ENCODE measurements around the gene CD96. TPM values are rescaled to one million over a fixed set of nuclear protein-coding genes. Genes with fewer than 3 reads are reported as not detected.

The CD96 gene
- total RNA-seq, 1 donor from 2014 or later, result 0.57 TPM

GRCh38 chr3:111589303-111590142 is 47.5 kb downstream of the CD96 start:
- DNase-seq (ENCODE audit: low spot score), result no peak
- intact Hi-C loops (cut with DNase I), result no loop called here

- DNase-seq (ENCODE audit: low spot score), result no peak
- intact Hi-C loops (cut with DNase I), result no loop called here
Measured at GRCh38 chr3:111590143-111590491, 48.1 kb downstream of the CD96 start.

- no peak for DNase-seq (ENCODE audit: low spot score)
- intact Hi-C loops (cut with DNase I), result no loop called here
Measured at GRCh38 chr3:111591555-111591954, 49.6 kb downstream of the CD96 start.

- intact Hi-C loops (cut with DNase I), result no loop called here
- no peak for DNase-seq (ENCODE audit: low spot score)
Measured at GRCh38 chr3:111592143-111592542, 50.1 kb downstream of the CD96 start.

GRCh38 chr3:111592936-111593335 is 50.9 kb downstream of the CD96 start:
- no peak for DNase-seq (ENCODE audit: low spot score)
- intact Hi-C loops (cut with DNase I), result no loop called here

GRCh38 chr3:111593666-111594065 is 51.7 kb downstream of the CD96 start:
- DNase-seq (ENCODE audit: low spot score), result no peak
- intact Hi-C loops (cut with DNase I), result no loop called here

- DNase-seq (ENCODE audit: low spot score), result no peak
- intact Hi-C loops (cut with DNase I), result no loop called here
Measured at GRCh38 chr3:111594205-111594604, 52.2 kb downstream of the CD96 start.

- no peak for DNase-seq (ENCODE audit: low spot score)
- intact Hi-C loops (cut with DNase I), result no loop called here
Measured at GRCh38 chr3:111594781-111595180, 52.8 kb downstream of the CD96 start.

- no peak for DNase-seq (ENCODE audit: low spot score)
- intact Hi-C loops (cut with DNase I), result no loop called here
Measured at GRCh38 chr3:111595232-111595631, 53.2 kb downstream of the CD96 start, which contains the start of gene ZBED2. Gene ZBED2 (minus strand): TSS chr3:111595346. CDS start chr3:111594201, 1,145 bp downstream.

GRCh38 chr3:111596328-111596727 is 54.3 kb downstream of the CD96 start:
- intact Hi-C loops (cut with DNase I), result no loop called here

GRCh38 chr3:111598139-111598538 is 56.1 kb downstream of the CD96 start:
- intact Hi-C loops (cut with DNase I), result no loop called here
- DNase-seq (ENCODE audit: low spot score), result no peak

More at GRCh38 chr3:111596328-111596727, 54.3 kb downstream of the CD96 start:
- DNase-seq (ENCODE audit: low spot score), result no peak

GRCh38 chr3:111598552-111598951 is 56.6 kb downstream of the CD96 start:
- DNase-seq (ENCODE audit: low spot score), result no peak
- intact Hi-C loops (cut with DNase I), result no loop called here

GRCh38 chr3:111601810-111602209 is 59.8 kb downstream of the CD96 start:
- intact Hi-C loops (cut with DNase I), result no loop called here
- no peak for DNase-seq (ENCODE audit: low spot score)

GRCh38 chr3:111603679-111604078 is 61.7 kb downstream of the CD96 start:
- intact Hi-C loops (cut with DNase I), result no loop called here
- no peak for DNase-seq (ENCODE audit: low spot score)

GRCh38 chr3:111604119-111604518 is 62.1 kb downstream of the CD96 start:
- intact Hi-C loops (cut with DNase I), result no loop called here
- DNase-seq (ENCODE audit: low spot score), result no peak

- no peak for DNase-seq (ENCODE audit: low spot score)
- intact Hi-C loops (cut with DNase I), result no loop called here
Measured at GRCh38 chr3:111605018-111605417, 63.0 kb downstream of the CD96 start.

- intact Hi-C loops (cut with DNase I), result no loop called here
- no peak for DNase-seq (ENCODE audit: low spot score)
Measured at GRCh38 chr3:111605493-111605892, 63.5 kb downstream of the CD96 start.

- intact Hi-C loops (cut with DNase I), result no loop called here
- DNase-seq (ENCODE audit: low spot score), result no peak
Measured at GRCh38 chr3:111607240-111607920, 65.4 kb downstream of the CD96 start.

- intact Hi-C loops (cut with DNase I), result no loop called here
- no peak for DNase-seq (ENCODE audit: low spot score)
Measured at GRCh38 chr3:111608383-111608782, 66.4 kb downstream of the CD96 start.

GRCh38 chr3:111609700-111610099 is 67.7 kb downstream of the CD96 start:
- intact Hi-C loops (cut with DNase I), result no loop called here

GRCh38 chr3:111610189-111610588 is 68.2 kb downstream of the CD96 start:
- intact Hi-C loops (cut with DNase I), result no loop called here
- DNase-seq (ENCODE audit: low spot score), result no peak

More at GRCh38 chr3:111609700-111610099, 67.7 kb downstream of the CD96 start:
- no peak for DNase-seq (ENCODE audit: low spot score)
